ENCODE measurements around the gene EFEMP2.
"Not testable (repeated sequence)": the region's sequence is repeated elsewhere in the genome, so short reads cannot be mapped to it uniquely, and the experiment has no call there.

EFEMP2 gene

DNA sequence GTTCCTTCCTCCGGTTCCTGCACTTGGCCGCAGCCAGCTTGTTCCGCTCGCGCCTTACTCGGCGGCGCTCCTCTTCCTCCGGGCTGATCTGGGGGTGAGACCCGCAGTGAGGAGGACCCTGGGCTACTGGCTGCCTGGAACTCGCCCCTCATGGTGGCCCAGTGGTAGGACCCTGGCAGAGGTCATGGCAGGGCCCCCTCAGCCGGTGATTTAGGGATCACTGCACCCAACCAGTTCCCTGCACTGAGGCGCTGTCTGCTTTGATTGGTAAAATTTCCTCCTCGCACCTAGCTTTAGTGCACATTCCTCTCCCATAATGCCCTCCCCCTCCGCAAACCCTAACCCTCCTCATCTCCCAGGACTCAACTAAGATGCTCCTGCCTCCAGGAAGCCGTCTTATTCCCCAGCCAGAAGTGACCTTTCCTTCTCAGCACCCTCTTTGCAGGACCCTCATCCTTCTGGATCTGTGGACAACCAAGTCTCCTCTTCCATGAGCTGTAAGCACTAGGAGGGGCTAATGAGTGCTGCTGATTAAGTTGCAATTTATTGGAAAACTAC, 21.5 kb upstream of the EFEMP2 start:
- no peak for ATAC-seq
- H3K4me1 Mint-ChIP-seq, result peaks cover 77% of the 10 kb centered on the region
- peak overlapping the region; percentile 84 for H3K27ac Mint-ChIP-seq

DNA sequence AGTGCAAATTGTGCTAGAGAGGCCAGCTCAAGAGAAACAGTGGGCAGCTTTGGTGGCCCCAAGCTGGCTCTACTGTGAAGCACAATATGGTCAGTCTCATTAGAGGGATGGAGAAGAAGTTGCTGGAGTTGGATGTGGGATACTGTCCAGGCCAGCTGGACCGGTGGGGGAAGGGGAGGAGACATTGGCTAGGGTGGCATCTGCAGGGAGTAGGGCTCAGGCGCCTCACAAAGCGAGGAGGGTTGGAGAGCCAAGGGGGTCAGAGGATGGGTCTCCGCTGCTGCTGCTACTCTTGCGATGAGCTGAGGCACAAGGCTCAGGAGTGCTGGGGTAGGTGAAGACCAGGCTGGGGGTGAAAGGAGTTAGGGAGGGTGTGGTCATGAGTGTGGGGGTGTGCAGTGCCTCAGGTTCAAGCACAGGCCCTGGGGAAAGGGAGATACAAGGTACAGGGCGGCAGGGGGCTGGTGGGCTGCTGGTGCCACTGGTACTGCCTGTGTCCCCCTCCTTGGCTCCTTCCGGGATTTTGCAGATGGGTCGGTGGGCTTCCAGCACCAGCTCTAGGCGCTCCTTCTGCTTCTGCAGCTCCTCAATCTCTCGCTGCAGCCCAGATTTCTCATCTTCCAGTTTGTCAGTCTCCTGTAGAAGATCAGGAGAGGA, 20.2 kb upstream of the EFEMP2 start:
- Mint-ChIP-seq H3K4me1 (peaks cover 78% of the 10 kb centered on the region), H3K27ac (peak overlapping the region; percentile 77), H3K9me3 (no peaks in the 10 kb centered on the region), H3K27me3 (no peaks in the 10 kb centered on the region), H3K4me3 (peak overlapping the region; percentile 98), H3K36me3 (ENCODE audit: low read depth) (peaks cover 42% of the 10 kb centered on the region)
- DNase-seq (peak; percentile 14), ATAC-seq (no peak)

More for the DNA sequence above, 21.5 kb upstream of the EFEMP2 start:
- Mint-ChIP-seq H3K36me3 (ENCODE audit: low read depth) (peaks cover 47% of the 10 kb centered on the region), H3K27me3 (no peaks in the 10 kb centered on the region), H3K4me3 (peak overlapping the region; percentile 98), H3K9me3 (no peaks in the 10 kb centered on the region)
- peak; percentile 46 for DNase-seq

DNA sequence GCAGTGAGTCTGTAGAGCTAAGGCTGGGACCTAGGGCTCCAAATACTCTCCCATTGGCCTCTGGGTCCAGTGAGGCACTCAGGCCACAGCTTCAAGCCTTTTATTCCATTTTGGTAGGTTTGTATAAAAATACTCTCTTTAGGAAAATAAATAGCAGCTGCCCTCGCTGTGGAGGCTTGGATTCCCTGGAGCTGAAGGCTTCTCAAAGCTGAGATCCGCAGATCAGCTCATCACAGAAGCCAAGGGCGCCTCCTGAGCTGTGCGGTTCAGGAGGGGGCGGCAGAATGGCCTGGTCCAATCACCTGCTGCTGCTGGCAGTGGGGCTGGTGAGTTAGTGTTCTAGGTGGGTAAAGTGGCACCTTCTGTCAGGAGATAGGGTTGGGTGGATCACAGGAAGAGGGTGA, 19.5 kb upstream of the EFEMP2 start:
- H3K27me3 Mint-ChIP-seq, H3K9me3 Mint-ChIP-seq: not testable (repeated sequence)
- H3K36me3 Mint-ChIP-seq (ENCODE audit: low read depth), result peaks cover 36% of the 10 kb centered on the region
- H3K27ac Mint-ChIP-seq, result peak overlapping the region; percentile 77
- ATAC-seq, result peak; percentile 22
- H3K4me1 Mint-ChIP-seq, result peaks cover 77% of the 10 kb centered on the region
- H3K4me3 Mint-ChIP-seq, result peak overlapping the region; percentile 98
- peak; percentile 61 for DNase-seq

GRCh38 chr11:65891219-65892136, 18.9 kb upstream of the EFEMP2 start:
- Mint-ChIP-seq H3K4me1 (peaks cover 77% of the 10 kb centered on the region), H3K27me3 (no peaks in the 10 kb centered on the region), H3K36me3 (ENCODE audit: low read depth) (peaks cover 38% of the 10 kb centered on the region), H3K9me3 (no peaks in the 10 kb centered on the region), H3K27ac (peak overlapping the region; percentile 77), H3K4me3 (peak overlapping the region; percentile 98)
- peak; percentile 11 for ATAC-seq
- peak; percentile 60 for DNase-seq

GRCh38 chr11:65890324-65891218, 18.0 kb upstream of the EFEMP2 start, which contains the start of gene CCDC85B:
TSS of gene CCDC85B (plus strand) at chr11:65890673. CDS start at chr11:65890784, 111 bp downstream.
- Mint-ChIP-seq H3K36me3 (ENCODE audit: low read depth) (peaks cover 32% of the 10 kb centered on the region), H3K27ac (peak within 1 kb of the TSS; percentile 91), H3K27me3 (no peaks in the 10 kb centered on the region), H3K4me1 (peaks cover 73% of the 10 kb centered on the region), H3K4me3 (peak within 1 kb of the TSS; percentile 98), H3K9me3 (no peaks in the 10 kb centered on the region)
- ATAC-seq (peak; percentile 49), DNase-seq (peak; percentile 98)

GRCh38 chr11:65888163-65888814, 15.7 kb upstream of the EFEMP2 start, which contains the start of gene FIBP:
TSS of gene FIBP (minus strand) at chr11:65888471. CDS start at chr11:65888418, 53 bp downstream.
- Mint-ChIP-seq H3K4me3 (peak within 1 kb of the TSS; percentile 98), H3K27ac (peak within 1 kb of the TSS; percentile 91), H3K4me1 (peaks cover 71% of the 10 kb centered on the region), H3K36me3 (ENCODE audit: low read depth) (peaks cover 41% of the 10 kb centered on the region), H3K9me3 (no peaks in the 10 kb centered on the region), H3K27me3 (no peaks in the 10 kb centered on the region)
- peak; percentile 98 for DNase-seq
- peak; percentile 60 for ATAC-seq

GRCh38 chr11:65887723-65888162, 15.1 kb upstream of the EFEMP2 start:
- H3K27ac Mint-ChIP-seq, result peak overlapping the region; percentile 91
- H3K4me3 Mint-ChIP-seq, result peak overlapping the region; percentile 98
- no peak for DNase-seq
- no peaks in the 10 kb centered on the region for H3K27me3 Mint-ChIP-seq
- peaks cover 38% of the 10 kb centered on the region for H3K36me3 Mint-ChIP-seq (ENCODE audit: low read depth)
- H3K4me1 Mint-ChIP-seq, result peaks cover 65% of the 10 kb centered on the region
- no peaks in the 10 kb centered on the region for H3K9me3 Mint-ChIP-seq
- no peak for ATAC-seq

DNA sequence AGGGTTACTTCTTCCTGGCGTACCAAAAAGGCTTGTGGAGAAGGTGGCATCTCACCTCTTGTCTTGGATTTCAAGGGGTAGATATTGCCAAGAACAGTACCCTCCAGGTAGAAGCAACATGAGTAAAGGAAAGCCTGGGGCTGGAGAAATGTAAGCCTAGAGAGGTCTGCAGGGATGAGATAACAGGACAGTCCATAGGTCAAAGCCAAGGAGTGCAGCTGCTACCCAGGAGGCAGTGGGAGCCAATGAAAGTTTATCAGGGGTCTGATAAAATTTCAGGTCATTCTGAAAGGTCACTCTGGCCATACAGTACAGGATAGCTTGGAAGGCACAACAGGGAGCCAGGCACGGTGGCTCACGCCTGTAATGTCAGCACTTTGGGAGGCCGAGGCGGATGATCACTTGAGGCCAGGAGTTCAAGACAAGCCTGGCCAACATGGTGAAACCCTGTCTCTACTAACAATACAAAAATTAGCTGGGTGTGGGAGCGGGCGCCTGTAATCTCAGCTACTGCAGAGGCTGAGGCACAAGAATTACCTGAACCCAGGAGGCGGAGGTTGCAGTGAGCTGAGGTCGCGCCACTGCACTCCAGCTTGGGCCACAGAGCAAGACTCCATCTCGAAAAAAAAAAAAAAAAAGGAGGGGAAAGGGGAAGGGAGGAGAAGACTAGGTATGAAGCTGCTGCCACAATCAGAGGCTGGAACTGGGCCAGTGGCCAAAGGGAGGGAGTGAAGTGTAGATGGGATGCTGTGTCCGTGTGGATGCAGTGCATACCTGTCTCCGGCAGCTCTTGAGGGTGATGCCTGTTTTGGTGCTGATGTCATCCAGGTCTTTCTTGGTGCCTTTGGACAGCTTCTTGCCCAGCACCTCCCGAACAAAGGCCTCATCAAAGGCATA, 14.5 kb upstream of the EFEMP2 start:
- peaks cover 60% of the 10 kb centered on the region for H3K4me1 Mint-ChIP-seq
- peak overlapping the region; percentile 91 for H3K27ac Mint-ChIP-seq
- ATAC-seq (no peak), DNase-seq (no peak)
- peaks cover 31% of the 10 kb centered on the region for H3K36me3 Mint-ChIP-seq (ENCODE audit: low read depth)
- H3K9me3 Mint-ChIP-seq, result no peaks in the 10 kb centered on the region
- no peaks in the 10 kb centered on the region for H3K27me3 Mint-ChIP-seq
- H3K4me3 Mint-ChIP-seq, result peak overlapping the region; percentile 98

GRCh38 chr11:65885808-65886536, 13.4 kb upstream of the EFEMP2 start:
- DNase-seq (no peak), ATAC-seq (no peak)
- Mint-ChIP-seq H3K4me1 (peaks cover 64% of the 10 kb centered on the region), H3K27ac (peak overlapping the region; percentile 91), H3K9me3 (no peaks in the 10 kb centered on the region), H3K27me3 (no peaks in the 10 kb centered on the region), H3K36me3 (ENCODE audit: low read depth) (peaks cover 28% of the 10 kb centered on the region), H3K4me3 (peak overlapping the region; percentile 98)

- ATAC-seq, result no peak
- H3K4me1 Mint-ChIP-seq, result peaks cover 70% of the 10 kb centered on the region
Measured at GRCh38 chr11:65885231-65885630, 12.6 kb upstream of the EFEMP2 start.

DNA sequence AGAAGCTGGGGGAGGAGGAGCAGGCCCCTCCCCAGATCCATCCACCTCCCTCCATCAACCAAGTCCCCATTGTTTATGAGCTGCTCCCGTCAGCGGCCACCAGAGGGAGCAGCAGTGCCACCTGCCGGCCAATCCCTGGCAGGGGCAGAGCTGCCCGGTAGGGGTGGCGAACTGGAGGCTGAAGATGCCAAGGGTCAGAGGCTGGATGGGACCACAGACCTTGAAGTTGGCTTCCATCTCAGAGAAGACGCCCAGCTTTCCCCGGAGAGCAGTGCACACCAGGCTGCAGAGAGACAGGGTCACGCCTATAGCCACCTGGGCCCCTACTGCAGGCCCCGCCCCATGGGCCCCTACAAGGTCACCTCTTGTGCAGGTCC, 12.1 kb upstream of the EFEMP2 start:
- H3K27me3 Mint-ChIP-seq, result no peaks in the 10 kb centered on the region
- peaks cover 70% of the 10 kb centered on the region for H3K4me1 Mint-ChIP-seq
- peak; percentile 47 for ATAC-seq
- no peaks in the 10 kb centered on the region for H3K9me3 Mint-ChIP-seq
- no peak overlapping the region for H3K4me3 Mint-ChIP-seq
- H3K36me3 Mint-ChIP-seq (ENCODE audit: low read depth), result peaks cover 28% of the 10 kb centered on the region
- H3K27ac Mint-ChIP-seq, result peak overlapping the region; percentile 64
- DNase-seq, result peak; percentile 86

More at GRCh38 chr11:65885231-65885630, 12.6 kb upstream of the EFEMP2 start:
- peaks cover 28% of the 10 kb centered on the region for H3K36me3 Mint-ChIP-seq (ENCODE audit: low read depth)
- H3K9me3 Mint-ChIP-seq, result no peaks in the 10 kb centered on the region
- H3K27ac Mint-ChIP-seq, result no peak overlapping the region
- H3K4me3 Mint-ChIP-seq, result no peak overlapping the region
- no peak for DNase-seq
- H3K27me3 Mint-ChIP-seq, result no peaks in the 10 kb centered on the region

Measured in activated naive CD8-positive, alpha-beta T cell treated with anti-CD3 and anti-CD28 coated beads, Interleukin-2, amount 50 U/mL, for 24 hours (primary cell).